ENCODE measurements around the gene ALDH3B1. TPM values are rescaled to one million over a fixed set of nuclear protein-coding genes. Genes with fewer than 3 reads are reported as not detected.

ALDH3B1 gene
- total and polyA plus RNA-seq, 9 of the 15 experiments (the other 6 are each of a cell fraction or from before 2014, with no cell fraction given): 0.01 to 0.35 (median 0.07) TPM; not detected in 2

DNA sequence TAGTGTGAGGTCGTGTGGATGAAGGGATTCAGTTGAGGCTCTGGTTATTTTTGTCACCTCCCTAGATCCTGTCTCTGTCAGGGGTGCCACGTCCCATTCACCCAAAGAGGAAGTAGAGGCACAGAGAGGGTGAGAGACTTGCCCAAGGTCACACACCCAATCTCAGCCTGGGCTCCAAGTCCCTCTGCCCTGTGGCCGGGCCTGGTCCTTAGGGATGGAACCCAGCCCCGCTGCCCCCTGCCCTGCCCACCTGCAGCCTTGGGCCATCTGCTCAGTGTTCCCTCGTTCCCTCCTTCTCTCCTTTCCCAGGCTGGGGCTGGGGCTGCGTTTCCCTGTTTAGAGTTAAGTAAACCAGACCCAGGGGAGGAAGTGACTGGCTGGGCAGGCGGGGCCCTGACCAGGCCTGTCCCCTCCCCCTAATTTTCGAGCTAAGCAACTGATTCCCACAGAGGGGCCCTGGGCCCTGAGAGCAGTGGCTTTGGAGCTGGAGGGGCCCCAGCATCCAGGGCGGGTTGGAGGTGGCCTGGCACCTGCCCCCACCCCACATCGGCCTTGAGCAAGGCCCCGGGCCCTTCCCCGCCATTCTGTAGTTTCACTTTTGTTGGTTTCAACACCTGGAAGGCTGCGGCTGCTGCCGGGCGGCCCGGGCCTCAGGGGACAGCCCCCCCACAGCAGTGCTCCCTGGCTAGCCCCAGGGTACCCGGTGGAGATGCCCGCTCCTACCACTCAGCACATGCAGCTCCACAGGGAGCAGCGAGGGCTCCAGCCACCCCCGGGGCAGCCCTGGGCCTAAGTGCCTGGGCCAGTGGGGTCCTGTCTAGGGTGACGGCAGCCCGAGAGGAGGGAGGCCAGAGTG lies 30.2 kb downstream of the ALDH3B1 start (continued):
- TF ChIP-seq, protein P1, sequence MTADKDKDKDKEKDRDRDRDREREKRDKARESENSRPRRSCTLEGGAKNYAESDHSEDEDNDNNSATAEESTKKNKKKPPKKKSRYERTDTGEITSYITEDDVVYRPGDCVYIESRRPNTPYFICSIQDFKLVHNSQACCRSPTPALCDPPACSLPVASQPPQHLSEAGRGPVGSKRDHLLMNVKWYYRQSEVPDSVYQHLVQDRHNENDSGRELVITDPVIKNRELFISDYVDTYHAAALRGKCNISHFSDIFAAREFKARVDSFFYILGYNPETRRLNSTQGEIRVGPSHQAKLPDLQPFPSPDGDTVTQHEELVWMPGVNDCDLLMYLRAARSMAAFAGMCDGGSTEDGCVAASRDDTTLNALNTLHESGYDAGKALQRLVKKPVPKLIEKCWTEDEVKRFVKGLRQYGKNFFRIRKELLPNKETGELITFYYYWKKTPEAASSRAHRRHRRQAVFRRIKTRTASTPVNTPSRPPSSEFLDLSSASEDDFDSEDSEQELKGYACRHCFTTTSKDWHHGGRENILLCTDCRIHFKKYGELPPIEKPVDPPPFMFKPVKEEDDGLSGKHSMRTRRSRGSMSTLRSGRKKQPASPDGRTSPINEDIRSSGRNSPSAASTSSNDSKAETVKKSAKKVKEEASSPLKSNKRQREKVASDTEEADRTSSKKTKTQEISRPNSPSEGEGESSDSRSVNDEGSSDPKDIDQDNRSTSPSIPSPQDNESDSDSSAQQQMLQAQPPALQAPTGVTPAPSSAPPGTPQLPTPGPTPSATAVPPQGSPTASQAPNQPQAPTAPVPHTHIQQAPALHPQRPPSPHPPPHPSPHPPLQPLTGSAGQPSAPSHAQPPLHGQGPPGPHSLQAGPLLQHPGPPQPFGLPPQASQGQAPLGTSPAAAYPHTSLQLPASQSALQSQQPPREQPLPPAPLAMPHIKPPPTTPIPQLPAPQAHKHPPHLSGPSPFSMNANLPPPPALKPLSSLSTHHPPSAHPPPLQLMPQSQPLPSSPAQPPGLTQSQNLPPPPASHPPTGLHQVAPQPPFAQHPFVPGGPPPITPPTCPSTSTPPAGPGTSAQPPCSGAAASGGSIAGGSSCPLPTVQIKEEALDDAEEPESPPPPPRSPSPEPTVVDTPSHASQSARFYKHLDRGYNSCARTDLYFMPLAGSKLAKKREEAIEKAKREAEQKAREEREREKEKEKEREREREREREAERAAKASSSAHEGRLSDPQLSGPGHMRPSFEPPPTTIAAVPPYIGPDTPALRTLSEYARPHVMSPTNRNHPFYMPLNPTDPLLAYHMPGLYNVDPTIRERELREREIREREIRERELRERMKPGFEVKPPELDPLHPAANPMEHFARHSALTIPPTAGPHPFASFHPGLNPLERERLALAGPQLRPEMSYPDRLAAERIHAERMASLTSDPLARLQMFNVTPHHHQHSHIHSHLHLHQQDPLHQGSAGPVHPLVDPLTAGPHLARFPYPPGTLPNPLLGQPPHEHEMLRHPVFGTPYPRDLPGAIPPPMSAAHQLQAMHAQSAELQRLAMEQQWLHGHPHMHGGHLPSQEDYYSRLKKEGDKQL (CRISPR knock-in tag; IDR thresholded peaks at IDR 0.05; ENCODE audit: borderline replicate concordance): no peak
- TF ChIP-seq ZNF407 (IDR thresholded peaks at IDR 0.05; ENCODE audit: low read depth) (no peak), HMGN3 (IDR thresholded peaks at IDR 0.05; ENCODE audit: borderline replicate concordance, extremely low read depth, insufficient read length, low read depth, low read length) (peak; percentile 51), NCOA6 (IDR thresholded peaks at IDR 0.05) (no peak), TFAP4 (CRISPR knock-in tag; IDR thresholded peaks at IDR 0.05; ENCODE audit: borderline replicate concordance) (peak; percentile 41; the same call in 1 of the 2 replicates), DIDO1 (tag; IDR thresholded peaks at IDR 0.05; ENCODE audit: low read depth) (no peak), CREB3L1 (IDR thresholded peaks at IDR 0.05; ENCODE audit: borderline replicate concordance, low read depth) (peak; percentile 65; the same call in 1 of the 2 replicates), E2F3 (CRISPR knock-in tag; IDR thresholded peaks at IDR 0.05) (peak; percentile 8; the same call in 1 of the 2 replicates)

Data from K562 (cell line).